Inferior parietal cortex (tissue), 1 donor: ENCODE results near the gene SP110.
A peak's percentile ranks its signal among the peaks of the same experiment; 100 is the strongest.

Experiments
- DNase-seq: peaks from one replicate; pipeline ENCODE4 v3.0.0-alpha.2; 2016; ENCODE audit errors: extremely low spot score

SP110 gene

DNA sequence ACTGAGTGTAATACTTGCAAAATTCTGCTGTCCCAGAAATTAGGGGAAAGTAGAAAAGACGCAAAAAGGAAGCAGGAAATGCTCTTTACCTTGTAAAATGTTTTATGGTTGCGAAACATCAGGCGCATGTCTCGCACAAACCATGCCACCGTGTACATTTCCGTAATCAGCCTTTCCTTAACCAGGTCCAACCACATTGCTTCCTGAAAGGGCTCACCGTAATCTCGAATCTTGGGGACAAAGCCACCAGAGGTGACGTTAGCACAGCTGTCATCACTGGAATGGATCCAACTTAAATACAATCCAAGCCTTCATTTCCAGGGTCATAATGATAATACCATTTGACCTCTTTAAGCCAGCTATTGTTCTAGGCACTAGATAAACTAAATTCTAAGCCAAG lies 49.3 kb downstream of the SP110 start:
- DNase-seq: no peak

DNA sequence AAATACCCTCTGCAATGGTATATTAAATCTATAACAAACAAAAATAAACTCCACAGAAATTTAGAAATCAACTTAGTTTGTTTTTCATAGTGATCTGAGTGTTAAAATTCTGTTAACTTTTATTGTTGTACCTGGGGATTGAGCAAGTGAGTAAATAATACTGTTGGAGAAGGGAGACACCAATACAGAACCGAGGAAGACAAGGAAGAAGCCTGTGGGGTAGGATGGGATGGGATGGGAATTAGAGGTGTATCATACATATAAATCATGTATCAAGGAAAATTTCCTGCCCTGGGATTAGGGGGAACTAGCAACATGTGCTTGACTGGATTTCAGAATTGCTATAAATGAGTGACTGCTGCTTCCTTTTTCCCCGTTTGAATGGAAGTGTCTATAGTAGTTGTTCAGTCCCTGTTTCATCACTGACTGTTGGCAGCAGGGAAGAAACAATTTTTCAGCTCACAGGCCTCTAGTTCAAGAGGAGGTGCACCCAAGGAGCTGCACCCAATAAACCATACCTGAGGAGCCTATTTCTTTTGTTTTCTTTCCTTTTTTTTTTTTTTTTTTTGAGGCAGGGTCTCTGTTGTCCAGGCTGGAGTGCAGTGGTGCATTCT lies 53.1 kb downstream of the SP110 start:
- no peak for DNase-seq

DNA sequence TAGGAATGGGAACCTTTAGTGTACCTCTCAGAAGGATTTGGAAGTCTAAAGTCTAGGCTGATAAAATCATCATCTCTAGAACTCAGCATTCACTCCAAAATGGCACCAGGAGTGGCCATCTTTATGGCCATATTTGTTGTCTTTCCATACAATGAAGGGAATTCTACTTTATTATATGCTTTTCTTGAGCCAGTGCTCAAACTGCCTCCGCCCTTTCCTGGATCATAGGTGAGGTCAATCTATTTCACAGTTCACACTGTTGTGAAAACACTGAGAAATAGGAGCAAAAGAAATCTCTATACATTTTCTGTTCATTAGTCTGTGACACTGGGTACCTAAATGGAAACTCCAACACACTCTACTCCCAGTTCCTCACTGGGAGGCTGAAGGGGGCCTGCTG lies 55.6 kb downstream of the SP110 start:
- DNase-seq: no peak

DNA sequence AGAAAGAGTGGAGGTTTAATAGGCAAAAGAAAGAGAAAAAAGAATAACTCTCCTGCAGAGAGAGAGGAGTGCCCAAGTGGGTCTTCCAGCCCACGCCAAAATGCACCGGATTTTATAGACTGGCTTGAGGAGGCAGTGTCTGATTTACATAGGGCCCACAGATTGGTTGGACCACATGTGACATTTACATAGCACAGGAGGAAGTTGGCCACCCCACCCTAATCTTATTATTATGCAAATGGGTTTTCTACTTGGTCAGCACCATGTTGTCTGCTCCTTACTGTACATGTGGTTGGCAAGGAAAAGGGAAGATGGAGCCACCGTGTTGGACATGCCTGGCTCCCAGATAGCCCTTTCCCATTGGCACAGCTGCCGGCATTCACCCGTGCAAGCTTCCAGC lies 56.8 kb downstream of the SP110 start:
- no peak for DNase-seq

DNA sequence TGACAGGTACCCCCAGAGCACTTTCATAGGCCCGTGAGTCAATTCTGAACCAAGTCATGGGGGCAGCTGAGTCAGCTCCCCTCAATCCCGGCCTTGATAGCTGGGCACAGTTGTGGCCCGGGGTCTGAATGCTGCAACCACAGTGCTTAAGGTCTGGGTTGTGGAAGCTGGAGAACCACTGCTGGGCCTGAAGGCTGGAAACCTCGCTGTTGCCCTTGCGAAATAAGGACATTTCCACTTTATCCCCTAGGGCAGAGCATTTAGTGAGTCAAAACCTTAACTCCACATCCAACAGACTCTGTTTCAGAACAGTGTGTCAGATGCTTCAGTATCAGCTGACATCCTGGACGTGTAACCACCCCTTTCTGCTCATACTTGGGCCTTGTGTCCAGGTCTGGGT lies 58.6 kb downstream of the SP110 start:
- DNase-seq: no peak

DNA sequence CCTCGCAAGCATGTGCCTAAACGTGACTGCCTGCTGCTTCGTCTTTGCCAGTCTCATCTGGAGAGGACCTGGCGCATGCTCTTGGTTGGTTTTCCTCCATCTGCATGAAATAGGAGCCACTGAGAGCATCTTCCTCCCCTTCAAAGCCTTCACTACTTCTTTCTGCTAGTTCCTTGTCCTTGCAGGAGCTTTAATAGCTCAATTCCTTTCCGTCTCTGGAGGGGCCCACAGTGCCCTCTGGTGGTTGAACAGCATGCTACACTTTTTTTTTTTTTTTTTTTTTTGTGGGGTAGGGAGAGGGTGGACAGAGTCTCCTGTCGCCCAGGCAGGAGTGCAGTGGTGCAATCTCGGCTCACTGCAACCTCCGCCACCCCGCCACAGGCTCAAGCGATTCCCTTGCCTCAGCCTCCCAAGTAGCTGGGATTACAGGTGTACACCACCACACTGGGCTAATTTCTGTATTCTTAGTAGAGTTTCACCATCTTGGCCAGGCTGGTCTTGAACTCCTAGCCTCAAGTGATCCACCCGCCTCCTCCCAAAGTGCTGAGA lies 59.6 kb downstream of the SP110 start:
- peak; percentile 67 for DNase-seq

DNA sequence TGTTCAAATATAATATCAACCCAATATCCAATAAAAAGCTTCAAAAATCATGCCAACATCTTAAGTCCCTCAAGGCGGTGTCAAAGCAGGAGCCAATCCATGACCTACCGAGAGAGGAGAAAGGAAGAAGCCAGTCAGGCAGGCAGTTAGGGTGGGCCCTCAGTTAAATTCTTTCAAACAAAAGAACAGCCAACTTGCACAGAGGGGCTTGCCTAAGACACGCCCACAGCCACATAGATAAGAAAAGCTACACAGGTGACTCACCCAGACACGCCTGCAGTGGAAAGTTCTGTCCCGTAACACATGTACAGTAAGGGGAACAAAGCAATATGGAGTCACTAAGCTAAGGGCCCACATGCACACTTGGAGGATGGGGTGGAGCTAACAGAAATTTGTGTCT lies 61.3 kb downstream of the SP110 start:
- no peak for DNase-seq

DNA sequence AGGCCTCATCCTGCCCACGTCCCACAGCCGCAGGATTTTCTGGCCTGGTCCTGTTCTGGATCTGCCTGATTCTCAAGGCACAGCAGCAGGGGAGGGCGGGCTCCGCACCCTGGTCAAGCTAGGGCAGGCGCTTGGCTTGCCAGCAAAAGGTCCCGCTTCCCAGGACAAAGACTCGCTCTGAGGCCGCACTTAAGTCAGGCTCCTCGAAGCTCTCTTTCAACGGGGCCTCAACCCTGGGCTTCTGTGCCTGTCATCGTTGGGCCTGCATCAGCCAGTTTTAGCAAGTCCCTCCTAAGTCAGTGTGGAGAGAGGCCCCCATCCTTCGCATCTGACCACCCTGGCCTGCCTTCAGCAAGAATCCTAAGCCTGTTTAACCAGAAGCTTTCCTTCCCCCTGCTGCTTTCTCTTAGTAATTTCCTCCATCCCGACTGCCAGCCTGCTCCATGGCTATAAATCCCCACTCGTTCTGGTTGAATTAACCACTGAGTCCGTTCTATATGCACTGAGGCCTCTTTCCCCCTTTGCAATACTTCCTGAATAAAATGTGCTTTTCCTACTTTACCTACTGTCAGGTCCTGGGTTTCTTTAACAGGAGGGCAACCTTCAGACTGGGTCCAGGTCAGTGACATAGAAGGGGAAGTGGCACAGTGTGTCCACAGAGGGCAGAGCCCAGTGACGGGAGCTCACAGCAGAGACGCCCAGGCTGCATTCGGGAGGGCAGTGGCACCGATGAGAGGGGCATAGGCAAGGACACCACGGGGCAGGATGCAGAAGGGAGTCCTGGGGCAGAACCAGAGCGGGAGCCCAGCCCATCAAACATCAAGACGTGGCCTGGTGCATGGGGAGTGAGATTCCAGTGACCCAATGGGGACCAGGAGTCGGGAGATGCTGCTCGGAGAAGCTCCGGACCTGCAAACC lies 62.7 kb downstream of the SP110 start:
- no peak for DNase-seq

DNA sequence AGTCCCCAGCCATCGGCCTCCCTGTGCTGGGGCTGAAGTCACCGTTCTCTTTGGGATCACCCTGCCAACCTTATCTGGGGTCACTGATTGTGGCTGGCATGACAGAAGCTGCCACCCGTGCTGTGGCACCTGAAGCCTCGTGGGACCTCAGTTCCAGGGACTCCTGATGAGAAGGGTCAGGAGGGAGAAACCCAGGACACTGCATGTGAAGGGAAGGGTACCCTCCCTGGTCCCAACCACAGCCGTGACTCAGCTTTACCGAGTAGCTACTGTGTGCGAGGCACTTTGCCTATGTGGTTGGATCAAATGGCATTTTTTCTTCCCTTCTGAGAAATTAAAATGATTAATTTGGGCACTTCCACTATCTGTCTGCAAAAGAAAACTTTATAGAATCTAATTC lies 64.4 kb downstream of the SP110 start:
- no peak for DNase-seq

DNA sequence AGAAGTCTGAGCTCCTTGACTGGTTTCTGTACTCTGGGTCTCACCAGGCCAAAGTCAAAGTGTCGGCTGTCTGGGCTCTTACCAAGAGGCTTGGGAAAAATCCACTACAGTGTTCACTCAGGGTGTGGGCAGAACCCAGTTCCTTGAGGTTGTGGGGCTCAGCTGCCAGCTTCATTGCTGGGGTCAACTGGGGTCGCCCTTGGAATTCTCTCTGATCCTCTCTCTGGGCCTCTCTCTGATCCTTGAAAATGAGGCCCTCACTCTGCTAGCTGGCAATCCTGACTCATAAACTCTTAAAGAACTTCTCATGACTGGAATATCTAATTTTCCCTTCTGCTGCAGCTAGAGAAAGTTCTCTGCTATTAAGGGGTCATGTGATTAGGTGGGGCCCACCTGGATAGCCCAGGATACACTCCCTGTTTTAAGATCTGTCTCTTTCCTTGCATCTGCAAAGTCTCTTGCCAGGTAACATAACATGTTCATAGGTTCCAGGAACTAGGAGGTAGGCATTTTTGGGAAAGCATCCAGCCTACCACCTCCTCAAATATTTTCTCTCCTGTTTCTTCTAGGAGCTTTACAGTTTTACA lies 66.3 kb downstream of the SP110 start:
- no peak for DNase-seq

DNA sequence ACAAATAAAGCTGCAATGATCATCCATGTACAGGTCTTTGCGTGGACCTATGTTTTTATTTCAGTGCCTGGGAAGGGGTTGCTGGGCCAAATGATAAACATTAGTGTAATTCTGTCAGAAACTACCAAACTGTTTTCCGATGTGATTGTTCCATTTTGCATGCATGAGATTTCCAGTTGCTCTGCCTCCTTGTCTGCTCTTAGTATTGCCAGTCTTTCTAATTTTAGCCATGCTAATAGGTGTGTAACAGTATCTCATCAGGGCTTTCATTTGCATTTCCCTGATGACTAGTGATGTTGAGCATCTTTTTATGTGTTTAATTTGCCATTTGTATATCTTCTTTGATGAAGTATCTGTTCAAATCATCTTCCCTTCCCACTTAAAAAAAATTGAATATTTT lies 67.5 kb downstream of the SP110 start:
- no peak for DNase-seq

DNA sequence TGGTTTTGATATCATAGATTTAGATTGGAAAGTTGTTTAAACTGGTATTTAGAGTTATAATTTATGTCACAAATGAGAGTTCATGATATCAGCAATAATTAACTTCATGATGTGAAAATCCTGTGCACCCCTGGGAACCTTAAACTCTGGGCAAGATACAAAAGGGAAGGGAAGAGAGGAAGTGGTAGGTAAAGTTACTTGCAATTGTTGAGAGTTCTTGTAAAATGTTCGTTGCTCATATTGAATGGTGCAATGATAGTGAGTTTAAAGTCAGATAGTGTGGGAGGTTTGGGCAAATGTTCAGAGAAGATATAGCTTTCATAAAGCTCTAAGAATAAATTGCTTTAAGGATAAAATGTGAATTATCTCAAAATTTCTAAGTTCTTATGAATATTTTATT lies 75.4 kb downstream of the SP110 start:
- no peak for DNase-seq

DNA sequence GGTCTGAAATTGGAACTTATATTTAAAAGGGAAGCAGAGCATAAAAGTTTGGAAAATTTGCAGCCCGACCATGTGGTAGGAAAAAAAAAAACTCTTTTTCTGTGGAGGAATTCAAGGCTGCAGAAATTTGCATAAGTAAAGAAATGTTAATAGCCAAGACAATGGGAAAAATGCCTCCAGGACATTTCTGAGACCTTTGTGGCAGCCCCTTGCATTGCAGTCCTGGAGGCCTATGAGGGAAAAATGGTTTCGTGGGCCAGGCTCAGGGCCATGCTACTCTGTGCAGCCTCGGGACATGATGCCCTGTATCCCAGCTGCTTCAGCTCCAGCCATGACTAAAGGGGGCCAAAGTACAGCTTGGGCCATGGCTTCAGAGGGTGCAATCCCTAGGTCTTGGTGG lies 79.1 kb downstream of the SP110 start:
- DNase-seq: no peak

DNA sequence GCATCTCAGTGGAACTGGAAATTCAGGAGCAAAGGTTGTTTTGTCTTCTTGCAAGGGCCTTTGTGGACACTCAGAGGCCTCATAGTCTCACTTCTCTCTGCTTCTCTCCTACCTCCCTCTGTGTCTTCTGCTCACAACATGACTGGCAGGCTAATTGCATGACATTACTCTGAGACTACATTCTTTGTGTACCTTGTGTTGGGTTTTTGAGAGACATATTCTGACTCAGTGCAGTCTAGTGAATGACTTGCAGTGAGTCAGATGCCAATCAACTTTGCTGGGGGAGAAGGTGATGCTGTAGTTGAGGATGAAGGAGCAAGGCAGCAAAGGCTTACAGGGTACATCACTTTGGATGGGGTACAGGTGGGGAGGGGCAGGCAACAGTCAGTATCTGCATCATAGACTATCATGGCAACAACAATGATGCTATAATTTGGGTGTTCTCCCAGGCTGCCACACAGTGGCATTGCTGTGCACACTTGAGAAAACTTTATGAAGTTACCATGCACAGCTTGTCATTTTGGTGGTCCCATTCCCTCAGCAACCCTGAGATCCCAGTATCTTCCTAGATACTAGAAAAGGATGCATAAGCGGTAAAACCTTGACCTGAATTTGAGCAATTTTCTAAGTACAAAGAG lies 81.8 kb downstream of the SP110 start:
- no peak for DNase-seq

DNA sequence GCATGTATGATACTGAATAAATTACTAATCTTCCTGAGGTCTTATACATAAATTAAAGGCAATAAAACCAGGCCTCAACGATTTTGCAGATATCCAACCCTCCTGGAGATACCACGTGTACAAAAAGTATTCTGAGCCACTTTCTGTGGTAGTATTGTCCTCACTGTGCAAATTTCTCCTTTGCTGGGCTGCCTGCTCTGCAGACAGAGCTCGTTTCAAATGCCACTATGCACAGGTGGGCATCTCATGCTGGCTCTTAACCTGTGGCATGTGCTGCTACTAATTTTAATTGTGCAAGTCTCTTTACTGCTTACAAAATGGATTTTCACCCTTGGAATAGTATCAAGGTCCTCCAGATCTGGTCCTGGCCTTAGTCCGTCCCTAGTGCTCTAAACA lies 84.7 kb downstream of the SP110 start:
- no peak for DNase-seq

DNA sequence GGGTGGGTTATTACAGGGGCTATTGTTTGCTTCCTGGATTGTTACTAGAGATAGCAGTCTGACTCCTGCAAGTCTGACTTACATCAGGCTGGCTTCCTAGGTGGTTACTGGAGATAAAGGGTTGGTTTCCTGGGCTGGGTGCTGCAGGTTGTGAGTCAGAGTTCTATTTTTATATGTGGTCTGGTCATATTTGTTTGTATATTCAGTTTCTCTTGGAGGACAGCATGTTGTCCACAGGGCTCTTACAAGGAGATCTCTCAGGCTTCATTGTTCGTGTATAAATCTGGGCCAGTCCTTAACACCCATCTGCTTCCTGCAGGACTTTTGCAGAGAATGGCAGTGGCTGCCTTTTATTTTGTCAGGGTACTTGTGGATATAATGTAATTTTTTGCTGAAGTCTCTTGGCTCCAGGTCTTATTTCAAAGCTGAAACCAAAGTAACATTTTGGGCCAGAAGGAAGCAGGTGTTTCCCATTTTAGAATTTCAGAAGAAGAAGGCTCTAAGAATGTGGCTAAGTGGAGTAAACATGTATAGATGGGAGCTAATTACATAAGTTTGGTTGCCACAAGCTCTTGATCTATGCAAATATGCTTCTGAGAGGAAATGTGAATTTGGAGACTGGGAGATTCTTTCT lies 85.2 kb downstream of the SP110 start:
- no peak for DNase-seq

DNA sequence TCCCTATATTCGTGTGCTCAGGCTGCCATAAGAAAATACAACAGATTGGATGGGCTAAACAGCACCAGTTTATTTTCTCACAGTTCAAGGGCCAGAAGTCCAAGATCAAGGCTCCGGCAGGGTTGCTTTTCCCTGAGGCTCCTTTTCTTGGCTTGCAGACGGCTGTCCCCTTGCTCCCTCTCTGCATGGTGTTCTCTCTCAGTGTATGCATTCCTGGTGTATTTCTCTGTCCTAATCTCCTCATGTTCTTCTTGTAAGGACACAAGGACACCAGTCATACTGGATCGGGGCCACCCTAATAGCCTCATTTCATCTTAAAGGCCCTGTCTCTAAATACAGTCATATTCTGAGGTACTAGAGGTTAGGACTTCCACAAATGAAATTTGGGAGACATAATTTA lies 88.4 kb downstream of the SP110 start:
- DNase-seq: no peak

DNA sequence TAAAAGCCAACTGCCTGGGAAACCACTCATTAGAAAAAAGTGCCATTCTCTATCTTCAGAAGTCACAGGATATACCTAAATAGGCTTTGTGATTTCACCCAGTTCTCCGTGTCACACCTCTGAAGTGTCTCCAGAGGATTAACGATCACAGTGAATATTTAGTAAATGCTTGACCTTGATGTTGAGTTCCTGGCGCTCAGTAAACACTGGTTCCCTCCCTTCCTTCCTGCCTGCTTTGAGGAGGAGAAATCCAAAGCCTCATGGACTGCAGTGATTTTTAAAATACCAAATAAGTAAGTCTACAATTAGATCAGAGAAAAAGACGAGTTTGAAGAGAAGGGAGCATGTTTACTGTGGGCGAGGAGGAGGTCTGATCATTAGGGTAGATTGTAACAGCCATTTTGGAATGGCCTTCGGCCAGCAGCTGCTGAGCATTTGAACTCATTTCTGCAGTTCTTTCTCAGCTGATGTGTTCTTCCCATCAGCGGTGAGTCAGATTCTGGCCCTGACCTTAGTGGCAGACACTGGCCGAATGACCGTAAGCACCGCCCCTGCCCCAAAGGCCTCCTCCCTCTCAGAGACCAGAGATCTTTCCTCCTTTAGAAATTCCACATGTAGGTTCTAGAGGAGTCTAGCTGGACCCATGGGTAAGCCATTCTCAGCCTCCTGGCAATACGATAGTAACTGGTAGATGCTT lies 89.0 kb downstream of the SP110 start:
- DNase-seq: no peak

DNA sequence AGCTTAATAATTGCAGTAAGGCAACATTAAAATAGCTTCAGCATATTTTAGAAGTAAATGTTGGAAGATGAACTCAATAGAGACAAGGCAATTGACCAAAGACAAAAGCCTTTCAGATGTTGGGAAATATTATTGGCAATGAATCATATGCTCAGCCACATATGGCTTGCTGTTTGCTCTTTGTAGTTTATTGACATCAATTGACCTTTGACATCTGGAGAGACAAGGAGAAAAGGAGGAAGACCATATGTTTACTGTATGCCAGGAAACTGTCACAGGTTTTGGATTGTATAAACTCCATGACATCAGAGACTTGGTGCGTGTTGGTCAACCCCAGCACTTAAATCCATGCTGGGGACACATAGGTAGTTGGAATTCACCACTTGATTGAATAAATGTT lies 90.4 kb downstream of the SP110 start:
- DNase-seq: no peak

DNA sequence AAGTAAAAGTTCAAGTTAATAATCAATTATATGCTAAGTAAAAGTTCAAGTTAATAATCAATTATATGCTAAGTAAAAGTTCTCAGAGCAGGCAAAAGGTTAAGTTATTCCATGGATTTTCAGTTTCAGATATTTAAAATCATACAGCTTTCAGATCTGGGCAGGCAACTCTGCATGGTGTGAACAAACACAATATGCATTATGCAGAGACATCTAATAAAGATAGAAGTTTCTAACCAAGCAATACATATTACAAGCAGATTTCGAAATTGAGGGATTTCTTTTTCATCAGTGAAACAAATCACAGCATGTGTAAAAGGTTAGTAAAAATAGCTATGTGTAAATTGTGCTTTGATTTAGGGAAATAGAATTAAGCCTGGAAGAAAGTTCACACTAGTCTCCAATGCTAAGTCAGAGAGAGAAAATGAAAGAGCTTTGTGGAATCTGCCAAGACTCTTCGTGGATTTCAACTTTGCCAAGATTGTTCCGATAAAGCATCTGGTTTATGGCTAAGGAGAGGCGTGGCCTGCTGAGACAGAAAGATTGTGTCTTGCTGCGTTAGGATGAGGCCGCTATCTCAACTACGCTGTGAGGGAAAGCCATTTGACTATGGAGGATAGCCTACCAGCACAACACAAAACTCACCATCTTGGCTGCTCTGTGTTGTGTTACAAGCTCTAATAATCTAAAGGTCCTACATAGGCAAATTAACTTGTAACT lies 91.0 kb downstream of the SP110 start:
- DNase-seq: no peak

DNA sequence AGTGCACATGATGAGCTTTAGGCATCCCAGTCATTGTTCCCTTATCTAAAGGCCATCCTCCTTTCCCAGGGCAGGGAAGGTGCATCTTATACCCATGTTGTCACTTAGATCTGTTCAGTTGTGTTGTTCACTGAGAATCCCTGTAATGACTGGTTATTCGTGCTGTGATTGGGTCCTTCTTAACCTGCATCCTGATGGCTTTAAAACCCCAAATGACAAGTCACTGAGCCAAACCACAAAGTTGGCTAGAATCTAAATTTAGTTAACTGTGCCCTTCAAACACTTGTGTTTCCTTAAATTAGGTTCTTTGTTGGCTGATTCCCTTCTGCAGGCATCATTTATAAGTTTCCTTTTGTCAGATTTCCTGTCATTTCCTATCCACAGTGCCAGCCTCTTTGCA lies 92.6 kb downstream of the SP110 start:
- no peak for DNase-seq
